Activated naive CD8-positive, alpha-beta T cell treated with anti-CD3 and anti-CD28 coated beads, Interleukin-2, amount 50 U/mL, for 24 hours (primary cell): ENCODE results near the gene CYP2F1.
"Not testable (repeated sequence)": the region's sequence is repeated elsewhere in the genome, so short reads cannot be mapped to it uniquely, and the experiment has no call there.

Experiments used
- ATAC-seq: fragments of 150-1000 bp; cut with Tn5 transposase; one replicate; pipeline ENCODE4 v1.10.0; 2021
- DNase-seq: peaks from one replicate; pipeline ENCODE4 v3.0.0; 2021
- H3K27ac Mint-ChIP-seq: one replicate; pipeline ENCODE4 v1.8.0; 2021; ENCODE audit warnings: mild to moderate bottlenecking, mixed read lengths
- H3K27me3 Mint-ChIP-seq: one replicate; pipeline ENCODE4 v1.8.0; 2021; ENCODE audit warnings: mixed read lengths
- H3K36me3 Mint-ChIP-seq: one replicate; pipeline ENCODE4 v1.8.0; 2021; ENCODE audit warnings: low read depth, mixed read lengths
- H3K4me1 Mint-ChIP-seq: one replicate; pipeline ENCODE4 v1.8.0; 2021; ENCODE audit warnings: mixed read lengths
- H3K4me3 Mint-ChIP-seq: one replicate; pipeline ENCODE4 v1.8.0; 2021; ENCODE audit warnings: mild to moderate bottlenecking, moderate library complexity, mixed read lengths
- H3K9me3 Mint-ChIP-seq: one replicate; pipeline ENCODE4 v1.8.0; 2021; ENCODE audit warnings: mixed read lengths

Gene CYP2F1

GRCh38 chr19:41114132-41114531 is at the start of gene CYP2F1:
Gene CYP2F1, plus strand, starts transcription at chr19:41114432. Its CDS starts 1,757 bp downstream, at chr19:41116189.
- Mint-ChIP-seq H3K4me1 (no peaks in the 10 kb centered on the region), H3K36me3 (no peaks in the 10 kb centered on the region), H3K9me3 (no peaks in the 10 kb centered on the region), H3K27ac (no peak within 1 kb of the TSS), H3K4me3 (no peak within 1 kb of the TSS), H3K27me3 (no peaks in the 10 kb centered on the region)
- ATAC-seq: no peak
- no peak for DNase-seq

GRCh38 chr19:41064974-41065569 is 49.2 kb upstream of the CYP2F1 start:
- H3K27me3 Mint-ChIP-seq: peaks cover 15% of the 10 kb centered on the region
- H3K9me3 Mint-ChIP-seq: no peaks in the 10 kb centered on the region
- no peak overlapping the region for H3K4me3 Mint-ChIP-seq
- DNase-seq (no peak), ATAC-seq (no peak)
- H3K4me1 Mint-ChIP-seq: no peaks in the 10 kb centered on the region
- no peaks in the 10 kb centered on the region for H3K36me3 Mint-ChIP-seq
- no peak overlapping the region for H3K27ac Mint-ChIP-seq

GRCh38 chr19:41076286-41076685 is 37.9 kb upstream of the CYP2F1 start:
- Mint-ChIP-seq H3K36me3 (peaks cover 1% of the 10 kb centered on the region), H3K9me3 (peaks cover 12% of the 10 kb centered on the region), H3K27ac (no peak overlapping the region), H3K27me3 (peaks cover 12% of the 10 kb centered on the region), H3K4me3 (no peak overlapping the region), H3K4me1 (no peaks in the 10 kb centered on the region)
- no peak for ATAC-seq
- DNase-seq: no peak

GRCh38 chr19:41083516-41083915 is 30.7 kb upstream of the CYP2F1 start:
- no peak overlapping the region for H3K27ac Mint-ChIP-seq
- peaks cover 12% of the 10 kb centered on the region for H3K9me3 Mint-ChIP-seq
- H3K27me3 Mint-ChIP-seq: peaks cover 16% of the 10 kb centered on the region
- no peaks in the 10 kb centered on the region for H3K4me1 Mint-ChIP-seq
- DNase-seq: no peak
- no peak for ATAC-seq
- H3K36me3 Mint-ChIP-seq: peaks cover 1% of the 10 kb centered on the region
- H3K4me3 Mint-ChIP-seq: no peak overlapping the region

GRCh38 chr19:41085748-41086415 is 28.4 kb upstream of the CYP2F1 start:
- H3K36me3 Mint-ChIP-seq: no peaks in the 10 kb centered on the region
- peaks cover 3% of the 10 kb centered on the region for H3K9me3 Mint-ChIP-seq
- H3K27ac Mint-ChIP-seq: no peak overlapping the region
- peaks cover 4% of the 10 kb centered on the region for H3K4me1 Mint-ChIP-seq
- no peak for ATAC-seq
- H3K27me3 Mint-ChIP-seq: peaks cover 31% of the 10 kb centered on the region
- no peak overlapping the region for H3K4me3 Mint-ChIP-seq
- DNase-seq: no peak

GRCh38 chr19:41088151-41088550 is 26.1 kb upstream of the CYP2F1 start, which contains the start of gene CYP2A13:
Gene CYP2A13, plus strand, starts transcription at chr19:41088451. Its CDS starts 21 bp downstream, at chr19:41088472.
- no peak for ATAC-seq
- Mint-ChIP-seq H3K27ac (no peak within 1 kb of the TSS), H3K4me1 (peaks cover 5% of the 10 kb centered on the region), H3K4me3 (no peak within 1 kb of the TSS), H3K27me3 (peaks cover 43% of the 10 kb centered on the region), H3K36me3 (no peaks in the 10 kb centered on the region), H3K9me3 (no peaks in the 10 kb centered on the region)
- no peak for DNase-seq

- Mint-ChIP-seq H3K4me3 (no peak overlapping the region), H3K27ac (no peak overlapping the region), H3K27me3 (peaks cover 50% of the 10 kb centered on the region), H3K9me3 (no peaks in the 10 kb centered on the region), H3K36me3 (no peaks in the 10 kb centered on the region), H3K4me1 (peaks cover 5% of the 10 kb centered on the region)
- DNase-seq (no peak), ATAC-seq (no peak)
Observed at GRCh38 chr19:41089959-41090358, 24.3 kb upstream of the CYP2F1 start.

- peak; percentile 5 for DNase-seq
- no peak for ATAC-seq
Observed at GRCh38 chr19:41095703-41096102, 18.5 kb upstream of the CYP2F1 start.

GRCh38 chr19:41096353-41096752 is 17.9 kb upstream of the CYP2F1 start:
- no peak for DNase-seq

More at GRCh38 chr19:41095703-41096102, 18.5 kb upstream of the CYP2F1 start:
- Mint-ChIP-seq H3K27ac (no peak overlapping the region), H3K4me1 (peaks cover 2% of the 10 kb centered on the region), H3K36me3 (no peaks in the 10 kb centered on the region), H3K9me3 (no peaks in the 10 kb centered on the region), H3K4me3 (no peak overlapping the region), H3K27me3 (peaks cover 22% of the 10 kb centered on the region)

GRCh38 chr19:41097302-41097701 is 16.9 kb upstream of the CYP2F1 start:
- DNase-seq (no peak), ATAC-seq (no peak)
- no peaks in the 10 kb centered on the region for H3K36me3 Mint-ChIP-seq
- no peak overlapping the region for H3K4me3 Mint-ChIP-seq
- peaks cover 14% of the 10 kb centered on the region for H3K9me3 Mint-ChIP-seq
- no peaks in the 10 kb centered on the region for H3K4me1 Mint-ChIP-seq
- H3K27me3 Mint-ChIP-seq: peaks cover 10% of the 10 kb centered on the region
- no peak overlapping the region for H3K27ac Mint-ChIP-seq

More at GRCh38 chr19:41096353-41096752, 17.9 kb upstream of the CYP2F1 start:
- no peak for ATAC-seq
- H3K4me3 Mint-ChIP-seq: no peak overlapping the region
- no peaks in the 10 kb centered on the region for H3K36me3 Mint-ChIP-seq
- peaks cover 4% of the 10 kb centered on the region for H3K9me3 Mint-ChIP-seq
- no peaks in the 10 kb centered on the region for H3K4me1 Mint-ChIP-seq
- no peak overlapping the region for H3K27ac Mint-ChIP-seq
- H3K27me3 Mint-ChIP-seq: peaks cover 16% of the 10 kb centered on the region

GRCh38 chr19:41098762-41099161 is 15.5 kb upstream of the CYP2F1 start:
- peaks cover 7% of the 10 kb centered on the region for H3K27me3 Mint-ChIP-seq
- H3K27ac Mint-ChIP-seq: no peak overlapping the region
- H3K4me3 Mint-ChIP-seq: no peak overlapping the region
- DNase-seq: no peak
- H3K4me1 Mint-ChIP-seq: no peaks in the 10 kb centered on the region
- no peaks in the 10 kb centered on the region for H3K36me3 Mint-ChIP-seq
- peaks cover 16% of the 10 kb centered on the region for H3K9me3 Mint-ChIP-seq
- ATAC-seq: no peak

- not testable (repeated sequence) for H3K27ac Mint-ChIP-seq, ATAC-seq
- peaks cover 22% of the 10 kb centered on the region for H3K9me3 Mint-ChIP-seq
Observed at GRCh38 chr19:41102210-41102609, 12.0 kb upstream of the CYP2F1 start.

GRCh38 chr19:41106177-41106576 is 8.1 kb upstream of the CYP2F1 start:
- Mint-ChIP-seq H3K27me3 (peaks cover 5% of the 10 kb centered on the region), H3K27ac (no peak overlapping the region), H3K4me1 (no peaks in the 10 kb centered on the region), H3K9me3 (peaks cover 20% of the 10 kb centered on the region), H3K36me3 (no peaks in the 10 kb centered on the region), H3K4me3 (no peak overlapping the region)
- ATAC-seq: no peak
- DNase-seq: no peak

More at GRCh38 chr19:41102210-41102609, 12.0 kb upstream of the CYP2F1 start:
- not testable (repeated sequence) for H3K27me3 Mint-ChIP-seq, H3K4me1 Mint-ChIP-seq, H3K36me3 Mint-ChIP-seq, DNase-seq, H3K4me3 Mint-ChIP-seq

- no peaks in the 10 kb centered on the region for H3K27me3 Mint-ChIP-seq
- H3K4me1 Mint-ChIP-seq: no peaks in the 10 kb centered on the region
- no peak overlapping the region for H3K4me3 Mint-ChIP-seq
- H3K9me3 Mint-ChIP-seq: no peaks in the 10 kb centered on the region
- DNase-seq: no peak
- H3K36me3 Mint-ChIP-seq: no peaks in the 10 kb centered on the region
- no peak for ATAC-seq
- H3K27ac Mint-ChIP-seq: no peak overlapping the region
Observed at GRCh38 chr19:41111296-41111695, 2.9 kb upstream of the CYP2F1 start.

GRCh38 chr19:41111750-41112295 is 2.4 kb upstream of the CYP2F1 start:
- Mint-ChIP-seq H3K4me3 (no peak overlapping the region), H3K27me3 (no peaks in the 10 kb centered on the region), H3K4me1 (no peaks in the 10 kb centered on the region), H3K9me3 (no peaks in the 10 kb centered on the region), H3K27ac (no peak overlapping the region), H3K36me3 (no peaks in the 10 kb centered on the region)
- DNase-seq (no peak), ATAC-seq (no peak)
